Parathyroid adenoma (tissue), 2 donors: Measurements from ENCODE around the gene NGLY1.

ENCODE experiments used
- H2AFZ ChIP-seq: fragments of 300-600 bp; sonication (generic); one replicate; pipeline ENCODE4 v1.7.0; 2017; ENCODE audit warnings: antibody characterized with exemption, mild to moderate bottlenecking
- H3K27ac ChIP-seq: fragments of 300-600 bp; sonication (generic); one replicate; pipeline ENCODE4 v1.7.0; 2017
- H3K27me3 ChIP-seq: fragments of 300-600 bp; sonication (generic); one replicate; pipeline ENCODE4 v1.7.0; 2017; ENCODE audit warnings: low read length; ENCODE audit not compliant: control insufficient read depth, insufficient read depth
- H3K36me3 ChIP-seq: fragments of 300-600 bp; sonication (generic); one replicate; pipeline ENCODE4 v1.7.0; 2017; ENCODE audit warnings: low read length; ENCODE audit not compliant: control insufficient read depth, insufficient read depth
- H3K4me1 ChIP-seq: fragments of 300-600 bp; sonication (generic); one replicate; pipeline ENCODE4 v1.7.0; 2017; ENCODE audit warnings: control low read depth
- H3K4me2 ChIP-seq: fragments of 300-600 bp; sonication (generic); one replicate; pipeline ENCODE4 v1.7.0; 2017; ENCODE audit warnings: low read length
- H3K4me3 ChIP-seq: fragments of 300-600 bp; sonication (generic); one replicate; pipeline ENCODE4 v1.7.0; 2017; ENCODE audit warnings: low read depth, low read length
- H3K79me2 ChIP-seq: fragments of 300-600 bp; sonication (generic); one replicate; pipeline ENCODE4 v1.7.0; 2017; ENCODE audit warnings: control low read depth
- H3K9ac ChIP-seq: fragments of 300-600 bp; sonication (generic); one replicate; pipeline ENCODE4 v1.7.0; 2017; ENCODE audit warnings: mild to moderate bottlenecking
- H3K9me3 ChIP-seq: fragments of 300-600 bp; sonication (generic); one replicate; pipeline ENCODE4 v1.7.0; 2017; ENCODE audit warnings: low read length; ENCODE audit not compliant: control insufficient read depth
- CTCF ChIP-seq: fragments of 300-600 bp; sonication (generic); IDR thresholded peaks from one replicate; pipeline ENCODE4 v1.7.0; 2017; ENCODE audit warnings: antibody characterized with exemption, mild to moderate bottlenecking
- donor health status: primary hyperparathyroidism.

Gene NGLY1

GRCh38 chr3:25803833-25804232 is 20.6 kb upstream of the NGLY1 start:
- H3K79me2 ChIP-seq = no peaks in the 10 kb centered on the region
- no peaks in the 10 kb centered on the region for H3K4me1 ChIP-seq
- H2AFZ ChIP-seq = no peak overlapping the region
- H3K27ac ChIP-seq = no peak overlapping the region
- H3K36me3 ChIP-seq = no peaks in the 10 kb centered on the region
- H3K4me2 ChIP-seq = no peak overlapping the region
- no peak for TF ChIP-seq CTCF
- no peak overlapping the region for H3K9ac ChIP-seq
- H3K27me3 ChIP-seq = no peaks in the 10 kb centered on the region
- no peak overlapping the region for H3K4me3 ChIP-seq
- no peaks in the 10 kb centered on the region for H3K9me3 ChIP-seq

- Histone ChIP-seq H3K27me3 (no peaks in the 10 kb centered on the region), H2AFZ (no peak overlapping the region), H3K4me2 (no peak overlapping the region), H3K27ac (no peak overlapping the region), H3K4me1 (no peaks in the 10 kb centered on the region), H3K9me3 (no peaks in the 10 kb centered on the region), H3K4me3 (no peak overlapping the region), H3K9ac (no peak overlapping the region), H3K36me3 (no peaks in the 10 kb centered on the region), H3K79me2 (no peaks in the 10 kb centered on the region)
- TF ChIP-seq CTCF = no peak
These were observed 18.5 kb upstream of the NGLY1 start for GRCh38 chr3:25801786-25802185.

DNA sequence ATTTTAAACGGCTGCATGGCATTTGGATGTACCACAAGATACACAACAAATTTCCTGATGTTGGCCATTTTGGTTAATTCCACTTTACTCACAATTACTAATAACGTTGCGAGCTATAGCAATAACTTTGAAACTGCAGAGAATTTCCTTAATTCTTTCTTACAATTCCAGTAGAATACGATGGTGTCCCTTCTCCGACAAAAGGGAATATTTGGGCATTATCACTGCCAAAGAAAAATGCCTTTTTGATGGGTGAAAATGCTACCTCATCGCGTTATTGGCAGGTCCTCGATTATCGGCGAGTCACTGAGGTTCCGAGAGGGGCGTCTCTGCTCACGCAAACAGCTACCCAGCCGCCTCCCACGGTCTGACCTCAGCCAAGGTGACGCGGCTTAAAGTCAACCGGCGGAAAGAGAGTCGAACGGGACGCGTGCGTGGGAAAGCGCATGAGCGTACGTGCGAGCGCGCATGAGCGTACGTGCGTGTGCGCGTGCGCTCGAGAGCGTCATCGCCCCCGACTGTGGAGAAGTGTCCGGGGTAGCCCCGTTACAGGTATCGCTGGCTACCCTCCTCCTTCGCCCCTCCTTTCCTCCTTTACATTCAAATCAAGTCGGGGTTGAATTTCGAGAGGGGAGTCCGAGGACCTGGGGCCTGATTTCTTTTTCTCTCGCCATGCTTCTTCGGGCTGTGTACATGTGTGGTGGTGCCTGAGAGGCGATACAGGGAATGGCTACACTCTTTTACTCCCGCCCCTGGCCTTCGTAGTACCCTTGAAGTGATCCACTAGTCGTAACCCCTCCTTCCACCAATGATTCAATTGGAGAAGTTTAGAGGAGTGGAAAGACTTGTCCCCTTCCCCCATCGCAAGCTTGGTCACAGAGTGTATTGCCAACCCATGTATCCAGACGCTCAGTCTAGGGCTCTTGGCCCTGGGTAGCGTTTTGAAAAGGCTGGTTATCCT is 6.6 kb upstream of the NGLY1 start, which contains the start of gene OXSM:
Gene OXSM (plus strand): TSS at position 495 of the 961 bp plus-strand sequence. CDS start 931 bp downstream, outside the sequence.
- no peak for TF ChIP-seq CTCF
- H3K79me2 ChIP-seq = no peaks in the 10 kb centered on the region
- peak within 1 kb of the TSS; percentile 85 for H3K4me2 ChIP-seq
- H3K36me3 ChIP-seq = no peaks in the 10 kb centered on the region
- H2AFZ ChIP-seq = peak within 1 kb of the TSS; percentile 94
- H3K4me1 ChIP-seq = peaks cover 3% of the 10 kb centered on the region
- H3K9ac ChIP-seq = peak within 1 kb of the TSS; percentile 57
- peak within 1 kb of the TSS; percentile 95 for H3K27ac ChIP-seq
- no peaks in the 10 kb centered on the region for H3K9me3 ChIP-seq
- H3K27me3 ChIP-seq = no peaks in the 10 kb centered on the region
- H3K4me3 ChIP-seq = peak within 1 kb of the TSS; percentile 78

DNA sequence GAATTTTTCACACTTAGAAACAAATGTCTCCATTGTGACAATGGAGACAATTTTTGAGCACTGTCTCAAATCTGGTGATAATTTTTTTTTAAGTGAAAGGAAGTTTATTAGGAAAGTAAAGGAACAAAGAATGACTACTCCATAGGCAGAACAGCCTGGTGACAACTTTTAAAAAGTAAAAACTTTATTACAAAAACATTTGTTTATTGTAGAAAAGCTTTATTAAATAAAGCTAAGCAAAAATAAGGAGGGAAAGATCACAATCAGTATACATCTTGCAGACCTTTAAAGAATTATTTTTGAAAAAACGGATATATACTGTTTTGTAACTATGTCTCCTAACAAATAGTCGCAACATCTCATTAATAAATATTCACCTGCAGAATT is 6.0 kb upstream of the NGLY1 start:
- TF ChIP-seq CTCF = no peak
- peak overlapping the region; percentile 94 for H2AFZ ChIP-seq

More for the DNA sequence above, 6.0 kb upstream of the NGLY1 start:
- Histone ChIP-seq H3K27me3 (no peaks in the 10 kb centered on the region), H3K4me3 (peak overlapping the region; percentile 78), H3K9ac (peak overlapping the region; percentile 55), H3K4me2 (peak overlapping the region; percentile 85), H3K27ac (peak overlapping the region; percentile 95), H3K36me3 (no peaks in the 10 kb centered on the region), H3K79me2 (no peaks in the 10 kb centered on the region), H3K9me3 (no peaks in the 10 kb centered on the region), H3K4me1 (peaks cover 3% of the 10 kb centered on the region)
